ENCODE data around the gene BAZ1A. TPM values are rescaled to one million over a fixed set of nuclear protein-coding genes. Genes with fewer than 3 reads are reported as not detected.

Gene BAZ1A
- total RNA-seq, 1 donor from 2014 or later, result 26.7 TPM

Other genes starting within 250 kb of the BAZ1A start
- gene SNX6, start 245.2 kb downstream of the BAZ1A start, total RNA-seq, result 80.0 and 92.0 TPM in 2 replicates
- gene CFL2, start 160.8 kb downstream of the BAZ1A start, total RNA-seq, result 42.0 and 47.0 TPM in 2 replicates
- gene SRP54, start 107.6 kb upstream of the BAZ1A start, total RNA-seq, result 59.7 and 62.4 TPM in 2 replicates
- gene FAM177A1, start 170.9 kb upstream of the BAZ1A start, total RNA-seq, result 68.3 and 76.5 TPM in 2 replicates
- 33.1 and 36.9 TPM in 2 replicates for gene PPP2R3C, start 246.6 kb upstream of the BAZ1A start, total RNA-seq
- 28.3 and 31.1 TPM in 2 replicates for gene PRORP, start 247.2 kb upstream of the BAZ1A start, total RNA-seq